ENCODE data around the gene RBM4. TPM values are rescaled to one million over a fixed set of nuclear protein-coding genes. Genes with fewer than 3 reads are reported as not detected.
A peak's percentile ranks its signal among the peaks of the same experiment; 100 is the strongest.

The RBM4 gene
- total and polyA plus RNA-seq, 2 of the 13 experiments (the other 11 are each of a cell fraction or from before 2014, with no cell fraction given), result 126 to 136 TPM

GRCh38 chr11:66638177-66639065, at the start of gene RBM4 (continued):
- no peak for TF ChIP-seq SP1 (IDR thresholded peaks at IDR 0.05)
- no peak for TF ChIP-seq SP1 (CRISPR knock-in tag; IDR thresholded peaks at IDR 0.05)
- peak; percentile 55 for TF ChIP-seq KDM5A (IDR thresholded peaks at IDR 0.05; ENCODE audit: borderline replicate concordance, low read length)
- no peak; the same call in 1 of the 2 replicates for TF ChIP-seq SIN3B (IDR thresholded peaks at IDR 0.05; ENCODE audit: low read length)
- TF ChIP-seq JARID2 (CRISPR knock-in tag; IDR thresholded peaks at IDR 0.05; ENCODE audit: insufficient replicate concordance), result no peak
- peak; percentile 30; the same call in 1 of the 2 replicates for TF ChIP-seq FOXC1 (CRISPR knock-in tag; IDR thresholded peaks at IDR 0.05; ENCODE audit: borderline replicate concordance)
- TF ChIP-seq ZNF317 (CRISPR knock-in tag; IDR thresholded peaks at IDR 0.05), result peak; percentile 52; the same call in 1 of the 2 replicates
- no peak for TF ChIP-seq ZNF331 (CRISPR knock-in tag; IDR thresholded peaks at IDR 0.05)
- no peak for TF ChIP-seq ZMYM2 (CRISPR knock-in tag; IDR thresholded peaks at IDR 0.05)
- TF ChIP-seq SETDB1 (CRISPR knock-in tag; IDR thresholded peaks at IDR 0.05; ENCODE audit: borderline replicate concordance), result no peak
- no peak; the same call in 1 of the 2 replicates for TF ChIP-seq ZNF619 (CRISPR knock-in tag; IDR thresholded peaks at IDR 0.05)
- peak; percentile 48 for TF ChIP-seq ZNF883 (CRISPR knock-in tag; IDR thresholded peaks at IDR 0.05; ENCODE audit: not compliant biosample characterization)
- peak; percentile 86 for TF ChIP-seq TAF1 (CRISPR knock-in tag; IDR thresholded peaks at IDR 0.05)
- peak; percentile 50; the same call in 1 of the 2 replicates for TF ChIP-seq TBX2 (CRISPR knock-in tag; IDR thresholded peaks at IDR 0.05; ENCODE audit: borderline replicate concordance)
- TF ChIP-seq SPEN (CRISPR knock-in tag; IDR thresholded peaks at IDR 0.05; ENCODE audit: low read depth), result no peak
- no peak for TF ChIP-seq NPAS2 (CRISPR knock-in tag; IDR thresholded peaks at IDR 0.05; ENCODE audit: borderline replicate concordance)
- TF ChIP-seq ZNF792 (CRISPR knock-in tag; IDR thresholded peaks at IDR 0.05), result peak; percentile 12; the same call in 1 of the 2 replicates
- TF ChIP-seq PRMT3 (CRISPR knock-in tag; IDR thresholded peaks at IDR 0.05; ENCODE audit: borderline replicate concordance, low read depth), result no peak
- TF ChIP-seq, protein P1, sequence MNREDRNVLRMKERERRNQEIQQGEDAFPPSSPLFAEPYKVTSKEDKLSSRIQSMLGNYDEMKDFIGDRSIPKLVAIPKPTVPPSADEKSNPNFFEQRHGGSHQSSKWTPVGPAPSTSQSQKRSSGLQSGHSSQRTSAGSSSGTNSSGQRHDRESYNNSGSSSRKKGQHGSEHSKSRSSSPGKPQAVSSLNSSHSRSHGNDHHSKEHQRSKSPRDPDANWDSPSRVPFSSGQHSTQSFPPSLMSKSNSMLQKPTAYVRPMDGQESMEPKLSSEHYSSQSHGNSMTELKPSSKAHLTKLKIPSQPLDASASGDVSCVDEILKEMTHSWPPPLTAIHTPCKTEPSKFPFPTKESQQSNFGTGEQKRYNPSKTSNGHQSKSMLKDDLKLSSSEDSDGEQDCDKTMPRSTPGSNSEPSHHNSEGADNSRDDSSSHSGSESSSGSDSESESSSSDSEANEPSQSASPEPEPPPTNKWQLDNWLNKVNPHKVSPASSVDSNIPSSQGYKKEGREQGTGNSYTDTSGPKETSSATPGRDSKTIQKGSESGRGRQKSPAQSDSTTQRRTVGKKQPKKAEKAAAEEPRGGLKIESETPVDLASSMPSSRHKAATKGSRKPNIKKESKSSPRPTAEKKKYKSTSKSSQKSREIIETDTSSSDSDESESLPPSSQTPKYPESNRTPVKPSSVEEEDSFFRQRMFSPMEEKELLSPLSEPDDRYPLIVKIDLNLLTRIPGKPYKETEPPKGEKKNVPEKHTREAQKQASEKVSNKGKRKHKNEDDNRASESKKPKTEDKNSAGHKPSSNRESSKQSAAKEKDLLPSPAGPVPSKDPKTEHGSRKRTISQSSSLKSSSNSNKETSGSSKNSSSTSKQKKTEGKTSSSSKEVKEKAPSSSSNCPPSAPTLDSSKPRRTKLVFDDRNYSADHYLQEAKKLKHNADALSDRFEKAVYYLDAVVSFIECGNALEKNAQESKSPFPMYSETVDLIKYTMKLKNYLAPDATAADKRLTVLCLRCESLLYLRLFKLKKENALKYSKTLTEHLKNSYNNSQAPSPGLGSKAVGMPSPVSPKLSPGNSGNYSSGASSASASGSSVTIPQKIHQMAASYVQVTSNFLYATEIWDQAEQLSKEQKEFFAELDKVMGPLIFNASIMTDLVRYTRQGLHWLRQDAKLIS (CRISPR knock-in tag; IDR thresholded peaks at IDR 0.05), result 0 out of 2 replicates have a peak, but pooled peaks have one; percentile 6
- peak; percentile 38; the same call in 1 of the 2 replicates for TF ChIP-seq REPIN1 (CRISPR knock-in tag; IDR thresholded peaks at IDR 0.05; ENCODE audit: borderline replicate concordance, low read depth)
- TF ChIP-seq MAF1 (CRISPR knock-in tag; IDR thresholded peaks at IDR 0.05; ENCODE audit: borderline replicate concordance), result no peak

All from HepG2 (cell line).